Measurements from ENCODE around the gene ST8SIA3.
"Not testable (repeated sequence)": the region's sequence is repeated elsewhere in the genome, so short reads cannot be mapped to it uniquely, and the experiment has no call there.

ST8SIA3 gene

GRCh38 chr18:57366528-57367081 lies 14.2 kb downstream of the ST8SIA3 start:
- DNase-seq (ENCODE audit: low read depth) = no peak

- DNase-seq (ENCODE audit: low read depth) = no peak
Observed at GRCh38 chr18:57372444-57372843, 20.1 kb downstream of the ST8SIA3 start.

DNA sequence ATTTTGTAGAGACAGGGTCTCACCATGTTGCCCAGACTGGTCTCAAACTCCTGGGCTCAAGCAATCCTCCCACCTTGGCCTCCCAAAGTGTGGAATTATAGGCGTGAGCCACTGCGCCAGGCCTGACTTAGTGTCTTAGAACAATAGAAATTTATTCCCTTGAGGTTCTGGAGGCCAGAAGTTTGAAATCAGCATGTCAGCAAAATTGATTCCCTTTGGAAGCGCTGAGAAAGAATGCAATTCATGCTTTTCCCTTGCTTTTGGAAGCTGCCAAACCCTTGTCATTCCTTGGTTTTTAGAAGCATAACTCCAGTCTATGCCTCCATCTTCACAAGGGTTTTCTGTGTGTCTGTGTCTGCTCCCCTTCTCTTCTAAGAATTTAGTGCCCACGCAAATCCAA lies 20.7 kb downstream of the ST8SIA3 start:
- no peak for DNase-seq (ENCODE audit: low read depth)

- no peak for DNase-seq (ENCODE audit: low read depth)
Observed at GRCh38 chr18:57376503-57376902, 24.1 kb downstream of the ST8SIA3 start.

DNA sequence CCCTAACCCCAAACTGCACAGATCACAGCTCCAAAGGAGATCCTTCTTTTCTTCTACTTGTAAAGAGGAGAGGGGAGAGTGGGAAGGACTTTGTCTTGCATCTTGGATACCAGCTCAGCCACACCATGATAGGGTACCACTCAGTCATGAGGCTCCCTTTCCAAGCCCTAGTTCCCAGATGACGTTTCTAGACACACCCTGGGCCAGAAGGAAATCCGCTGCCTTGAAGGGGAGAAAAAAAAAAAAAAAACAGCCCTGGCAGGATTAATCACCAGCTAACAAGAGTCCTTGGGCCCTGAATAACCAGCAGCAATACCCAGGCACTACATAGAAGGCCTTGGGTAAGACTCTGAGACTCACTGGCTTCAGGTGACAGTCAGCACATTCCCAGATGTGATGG lies 36.9 kb downstream of the ST8SIA3 start:
- DNase-seq (ENCODE audit: low read depth) = no peak

GRCh38 chr18:57390044-57390443 lies 37.7 kb downstream of the ST8SIA3 start:
- no peak for DNase-seq (ENCODE audit: low read depth)

GRCh38 chr18:57394749-57395148 lies 42.4 kb downstream of the ST8SIA3 start:
- not testable (repeated sequence) for DNase-seq (ENCODE audit: low read depth)

GRCh38 chr18:57396831-57397230 lies 44.5 kb downstream of the ST8SIA3 start:
- DNase-seq (ENCODE audit: low read depth) = not testable (repeated sequence)

- no peak for DNase-seq (ENCODE audit: low read depth)
Observed at GRCh38 chr18:57397440-57398132, 45.2 kb downstream of the ST8SIA3 start.

- DNase-seq (ENCODE audit: low read depth) = no peak
Observed at GRCh38 chr18:57404345-57404744, 52.0 kb downstream of the ST8SIA3 start.

- no peak for DNase-seq (ENCODE audit: low read depth)
Observed at GRCh38 chr18:57409650-57410049, 57.3 kb downstream of the ST8SIA3 start.

DNA sequence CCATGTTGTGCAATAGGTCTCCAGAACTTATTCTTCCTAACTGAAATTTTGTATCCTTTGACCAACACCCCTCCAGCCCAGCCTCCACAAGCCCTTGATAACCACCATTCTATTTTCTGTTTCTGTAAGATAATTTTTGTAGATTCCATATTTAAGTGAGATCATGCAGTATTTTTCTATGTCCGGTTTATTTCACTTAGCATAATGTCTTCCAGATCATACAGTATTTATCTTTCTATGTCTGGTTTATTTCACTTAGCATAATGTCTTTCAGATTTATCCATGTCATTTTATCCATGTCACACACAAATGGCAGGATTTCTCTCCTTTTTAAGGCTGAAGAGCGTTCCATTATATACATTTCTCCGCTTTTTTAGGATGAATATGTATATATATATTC lies 58.4 kb downstream of the ST8SIA3 start:
- no peak for DNase-seq (ENCODE audit: low read depth)

- no peak for DNase-seq (ENCODE audit: low read depth)
Observed at GRCh38 chr18:57416542-57416941, 64.2 kb downstream of the ST8SIA3 start.

Data from stimulated activated CD8-positive, alpha-beta memory T cell treated with anti-CD3 and anti-CD28 coated beads, Interleukin-12 subunit alpha, Interleukin-12 subunit beta, amount 100 ng/mL, for 4 hours (primary cell).